Common myeloid progenitor, CD34-positive (primary cell): ENCODE measurements around the gene ANKRD6.

Experiments used
- CTCF ChIA-PET: fragments of 350-600 bp; sonication (Branson Sonifier 250); formaldehyde crosslinking; loops from one replicate; lab custom pipeline; 2021; ENCODE audit warnings: antibody characterized with exemption; lab: Charles Lee
- POLR2A ChIA-PET: fragments of 350-600 bp; sonication (Branson Sonifier 250); formaldehyde crosslinking; loops from one replicate; lab custom pipeline; 2021; ENCODE audit warnings: antibody characterized with exemption; lab: Charles Lee
- DNase-seq, 3 donors: peaks; one replicate each; pipeline versions ENCODE4 v3.0.0 to v3.0.0-alpha.2; 2013
- H3K27ac ChIP-seq, 2 experiments: 1 replicate in 1 of 2; 2 replicates in 1 of 2; pipeline ENCODE4 v1.7.0; 2013; ENCODE audit warnings: inconsistent platforms in 2 of 2, low read length in 2 of 2, mild to moderate bottlenecking in 2 of 2, low read depth in 1 of 2, moderate library complexity in 1 of 2; ENCODE audit not compliant: severe bottlenecking in 2 of 2, insufficient read depth in 1 of 2, poor library complexity in 1 of 2
- H3K27me3 ChIP-seq, 5 experiments: replicated peaks in 2 of 5; 1 replicate in 3 of 5; 2 replicates in 2 of 5; pipeline versions ENCODE4 v1.6.1 to v1.7.0; 2013; ENCODE audit warnings: low read length in 4 of 5, mild to moderate bottlenecking in 2 of 5, moderate library complexity in 2 of 5, inconsistent platforms in 1 of 5; ENCODE audit not compliant: insufficient read depth in 5 of 5, control insufficient read depth in 4 of 5
- H3K36me3 ChIP-seq, 4 experiments: 1 replicate in 2 of 4; 2 replicates in 2 of 4; pipeline versions ENCODE4 v1.6.1 to v1.7.0; 2013; ENCODE audit warnings: low read length in 3 of 4, control low read depth in 1 of 4, mild to moderate bottlenecking in 1 of 4; ENCODE audit not compliant: control insufficient read depth in 4 of 4, insufficient read depth in 4 of 4
- H3K4me1 ChIP-seq, 4 experiments: 1 replicate in 3 of 4; 2 replicates in 1 of 4; pipeline versions ENCODE4 v1.6.1 to v1.7.1; 2013; ENCODE audit warnings: low read length in 3 of 4, mild to moderate bottlenecking in 3 of 4, control low read depth in 1 of 4, inconsistent platforms in 1 of 4, moderate library complexity in 1 of 4; ENCODE audit not compliant: control insufficient read depth in 4 of 4, insufficient read depth in 4 of 4; ENCODE audit errors: control extremely low read depth in 1 of 4
- H3K4me3 ChIP-seq, 7 experiments: 1 replicate in 4 of 7; 2 replicates in 3 of 7; pipeline versions ENCODE4 v1.5.1 to v1.7.0; 2013; ENCODE audit warnings: mild to moderate bottlenecking in 7 of 7, low read length in 6 of 7, moderate library complexity in 6 of 7, inconsistent platforms in 2 of 7, low read depth in 2 of 7, control low read depth in 1 of 7; ENCODE audit not compliant: insufficient read depth in 4 of 7, control insufficient read depth in 1 of 7; ENCODE audit errors: extremely low read depth in 1 of 7
- H3K9me3 ChIP-seq, 5 experiments: 1 replicate in 4 of 5; 2 replicates in 1 of 5; pipeline versions ENCODE4 v1.6.1 to v1.7.1; 2013; ENCODE audit warnings: low read length in 4 of 5, mild to moderate bottlenecking in 2 of 5, inconsistent platforms in 1 of 5, low read depth in 1 of 5, moderate library complexity in 1 of 5; ENCODE audit not compliant: control insufficient read depth in 4 of 5, insufficient read depth in 2 of 5; ENCODE audit errors: control extremely low read depth in 1 of 5
- WGBS: methylation state at CpG from one replicate; pipeline ENCODE4 v1.1.5; 2013; ENCODE audit not compliant: insufficient coverage; 5-methylcytosine and 5-hydroxymethylcytosine counted together

Gene ANKRD6

DNA sequence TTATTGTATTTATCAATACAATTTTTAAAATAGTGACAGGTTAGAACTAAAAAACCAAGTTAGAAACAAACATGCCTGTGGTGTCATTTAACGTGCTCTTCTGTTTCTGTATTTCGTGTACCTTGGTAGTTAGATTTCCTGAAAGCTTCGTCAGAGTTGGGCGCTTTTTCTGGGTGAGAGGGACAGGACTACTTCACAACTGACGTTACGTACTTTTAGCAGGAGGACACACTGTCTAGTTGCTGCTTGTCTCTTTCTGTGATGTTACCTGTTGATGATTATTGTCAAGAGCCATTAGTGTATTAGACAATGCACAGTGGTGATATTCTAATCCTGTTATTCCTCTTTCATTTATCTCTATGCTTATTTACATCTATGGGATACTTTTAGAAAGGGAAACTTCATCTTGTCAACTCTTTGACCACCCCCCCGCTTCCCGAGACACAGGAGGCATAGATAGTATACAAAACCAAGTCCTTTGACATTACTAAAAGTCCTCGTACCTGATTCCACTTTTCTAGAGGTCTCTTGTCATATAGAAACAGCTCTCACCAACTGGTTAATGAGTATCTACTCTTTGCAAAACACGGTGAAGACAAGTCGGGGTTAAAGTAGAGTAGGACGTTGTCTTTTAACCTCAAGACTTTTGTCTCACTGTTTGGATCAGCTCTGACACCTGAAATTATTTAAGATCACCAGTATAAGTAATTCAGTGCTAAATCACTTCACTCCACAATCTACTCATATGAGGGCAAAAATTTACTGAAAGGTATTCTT is 109.3 kb downstream of the ANKRD6 start:
- Histone ChIP-seq H3K27me3 (no peaks in the 10 kb centered on the region), H3K36me3 (no peaks in the 10 kb centered on the region), H3K9me3 (no peaks in the 10 kb centered on the region), H3K27ac (no peak overlapping the region), H3K4me1 (no peaks in the 10 kb centered on the region), H3K4me3 (no peak overlapping the region)
- over 99% methylated on average over 10 of the region's 12 CpGs for WGBS
- no peak for DNase-seq
- ChIA-PET POLR2A (interaction anchor here (0.6 kb wide), 1 partner anchor 642 kb away, joined by 3 read pairs; no protein-coding TSS in a partner anchor), CTCF (no interaction called here)

DNA sequence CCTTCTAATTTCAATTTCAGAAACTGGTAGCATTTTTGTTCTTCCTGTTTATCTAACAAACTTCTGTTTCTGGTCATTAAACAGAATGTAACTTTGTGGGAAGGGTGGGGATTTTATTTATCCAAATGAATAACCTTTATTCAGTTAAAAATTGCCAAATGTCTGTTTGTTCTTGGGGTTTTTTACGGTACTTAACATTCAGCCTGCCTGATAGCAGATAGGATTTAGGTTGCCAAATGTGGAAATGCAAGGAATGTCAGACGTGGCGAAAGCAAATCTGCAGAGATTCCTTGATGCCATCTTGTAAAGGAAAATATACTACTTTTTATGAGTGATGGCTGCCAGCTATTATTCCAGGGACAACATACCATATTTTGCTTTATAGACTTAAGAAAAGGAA is 109.9 kb downstream of the ANKRD6 start:
- Histone ChIP-seq H3K4me1 (no peaks in the 10 kb centered on the region), H3K4me3 (no peak overlapping the region), H3K27ac (no peak overlapping the region), H3K9me3 (no peaks in the 10 kb centered on the region), H3K36me3 (no peaks in the 10 kb centered on the region), H3K27me3 (no peaks in the 10 kb centered on the region)
- 100% methylated on average over 1 of the region's 3 CpGs for WGBS
- no peak for DNase-seq
- ChIA-PET CTCF (interaction anchor here (1.4 kb wide), 1 partner anchor 11 kb away, joined by 4 read pairs; no protein-coding TSS in a partner anchor), POLR2A (no interaction called here)

DNA sequence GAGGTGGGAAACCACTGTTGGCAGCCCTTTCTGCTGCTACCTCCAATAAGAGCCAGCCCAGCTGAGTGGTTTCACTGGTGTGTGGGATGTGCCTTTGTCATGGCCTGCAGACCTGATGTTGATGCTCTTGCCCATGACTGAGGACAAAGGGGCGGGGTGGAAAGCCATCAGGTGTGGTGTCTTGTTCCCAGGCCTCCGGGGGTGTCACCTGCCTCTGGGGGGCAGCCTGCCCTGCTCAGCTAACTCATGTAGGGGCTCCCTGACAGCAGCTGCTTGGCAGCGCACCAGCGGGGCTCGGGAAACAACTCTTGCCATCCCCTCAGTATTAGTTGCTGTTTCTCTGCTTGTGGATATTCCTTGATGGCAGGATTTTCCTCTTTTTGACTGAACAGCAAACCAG is 114.3 kb downstream of the ANKRD6 start:
- no peak for DNase-seq
- ChIA-PET CTCF (no interaction called here), POLR2A (no interaction called here)
- Histone ChIP-seq H3K36me3 (no peaks in the 10 kb centered on the region), H3K27ac (no peak overlapping the region), H3K9me3 (no peaks in the 10 kb centered on the region), H3K27me3 (no peaks in the 10 kb centered on the region), H3K4me3 (no peak overlapping the region), H3K4me1 (no peaks in the 10 kb centered on the region)
- 90% methylated on average over 2 of the region's 5 CpGs for WGBS

DNA sequence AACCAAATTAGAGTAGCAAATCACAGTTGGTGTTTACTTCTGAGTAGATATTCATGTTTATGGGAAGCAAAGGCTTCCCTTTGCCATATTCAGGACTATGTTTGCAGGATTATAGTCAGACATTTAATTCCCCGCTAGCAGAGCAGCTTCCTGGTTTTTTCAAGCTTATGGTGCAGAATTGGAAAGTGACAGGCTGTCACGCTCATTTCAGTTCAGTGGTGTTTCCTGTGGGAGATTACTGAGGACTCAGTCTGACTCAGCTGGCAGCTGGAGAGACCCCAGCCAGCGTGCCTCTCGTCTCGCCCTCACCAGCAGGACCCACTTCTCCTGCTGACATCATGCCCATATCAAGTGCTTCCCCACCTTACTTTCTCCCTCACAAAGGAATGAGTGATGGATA is 120.5 kb downstream of the ANKRD6 start:
- POLR2A ChIA-PET = no interaction called here
- no peaks in the 10 kb centered on the region for H3K36me3 ChIP-seq
- no peak overlapping the region for H3K4me3 ChIP-seq
- CTCF ChIA-PET = interaction anchor here (1.9 kb wide), 1 partner anchor 10 kb away, joined by 4 read pairs; no protein-coding TSS in a partner anchor
- H3K27me3 ChIP-seq = no peaks in the 10 kb centered on the region
- peak in 2 of 3 donors; percentile 14 to 22 for DNase-seq
- 62% methylated on average over 2 of the region's 5 CpGs for WGBS
- H3K9me3 ChIP-seq = peaks cover 0 to 11% (median 3%) of the 10 kb centered on the region in 5 experiments
- peaks cover 0 to 4% (median 0%) of the 10 kb centered on the region in 4 experiments for H3K4me1 ChIP-seq
- H3K27ac ChIP-seq = no peak overlapping the region

DNA sequence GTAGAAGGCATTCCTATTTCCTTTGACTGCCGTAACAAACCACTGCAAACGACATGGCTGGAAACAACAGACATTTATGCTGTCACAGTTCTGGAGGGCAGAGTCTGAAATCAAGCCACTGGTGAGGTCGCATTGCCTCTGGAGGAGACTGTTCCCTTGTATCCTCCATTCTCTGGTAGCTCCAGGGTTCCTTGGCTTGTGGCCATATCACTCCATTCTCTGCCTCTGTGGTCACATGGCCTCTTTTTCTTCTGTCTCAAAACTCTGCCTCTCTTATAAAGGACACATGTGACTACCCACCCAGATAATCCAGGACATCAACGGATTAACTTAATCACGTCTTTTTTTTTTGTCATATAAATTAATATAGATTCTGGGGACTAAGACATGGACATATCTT is 121.2 kb downstream of the ANKRD6 start:
- CTCF ChIA-PET = interaction anchor here (1.9 kb wide), 1 partner anchor 11 kb away, joined by 4 read pairs; no protein-coding TSS in a partner anchor
- 100% methylated on average over 3 of the region's 5 CpGs for WGBS

DNA sequence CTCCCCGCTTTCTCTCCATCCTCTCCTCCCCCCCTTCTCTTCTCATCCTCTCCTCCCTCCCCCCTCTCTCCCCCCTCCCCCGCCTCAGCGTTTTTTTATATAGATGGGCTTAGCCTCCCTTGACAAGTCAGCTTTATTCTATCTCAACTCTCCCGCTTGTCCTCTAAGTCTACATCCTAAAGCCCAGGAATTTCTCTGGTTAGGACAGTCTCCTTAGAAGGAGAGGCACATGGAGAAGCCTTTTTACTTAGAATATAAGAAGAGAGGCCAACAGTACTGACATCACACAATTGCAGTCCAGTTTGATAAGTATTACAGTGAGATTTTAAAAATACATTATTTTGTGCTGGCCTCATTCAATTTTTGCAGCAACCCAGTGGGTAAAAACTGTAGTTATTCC is 122.1 kb downstream of the ANKRD6 start:
- WGBS = 100% methylated on average over 1 of the region's 4 CpGs
- CTCF ChIA-PET = interaction anchor here (1.9 kb wide), 1 partner anchor 11 kb away, joined by 4 read pairs; no protein-coding TSS in a partner anchor
- H3K27ac ChIP-seq = no peak overlapping the region
- H3K4me3 ChIP-seq = no peak overlapping the region
- POLR2A ChIA-PET = no interaction called here
- no peaks in the 10 kb centered on the region for H3K27me3 ChIP-seq
- DNase-seq = no peak
- H3K9me3 ChIP-seq = peaks cover 0 to 11% (median 3%) of the 10 kb centered on the region in 5 experiments
- peaks cover 0 to 4% (median 0%) of the 10 kb centered on the region in 4 experiments for H3K4me1 ChIP-seq
- no peaks in the 10 kb centered on the region for H3K36me3 ChIP-seq

More for the DNA sequence above, 121.2 kb downstream of the ANKRD6 start:
- no peak for DNase-seq
- POLR2A ChIA-PET = no interaction called here
- Histone ChIP-seq H3K27ac (no peak overlapping the region), H3K36me3 (no peaks in the 10 kb centered on the region), H3K9me3 (peaks cover 0 to 11% (median 3%) of the 10 kb centered on the region in 5 experiments), H3K27me3 (no peaks in the 10 kb centered on the region), H3K4me1 (peaks cover 0 to 4% (median 0%) of the 10 kb centered on the region in 4 experiments), H3K4me3 (no peak overlapping the region)

DNA sequence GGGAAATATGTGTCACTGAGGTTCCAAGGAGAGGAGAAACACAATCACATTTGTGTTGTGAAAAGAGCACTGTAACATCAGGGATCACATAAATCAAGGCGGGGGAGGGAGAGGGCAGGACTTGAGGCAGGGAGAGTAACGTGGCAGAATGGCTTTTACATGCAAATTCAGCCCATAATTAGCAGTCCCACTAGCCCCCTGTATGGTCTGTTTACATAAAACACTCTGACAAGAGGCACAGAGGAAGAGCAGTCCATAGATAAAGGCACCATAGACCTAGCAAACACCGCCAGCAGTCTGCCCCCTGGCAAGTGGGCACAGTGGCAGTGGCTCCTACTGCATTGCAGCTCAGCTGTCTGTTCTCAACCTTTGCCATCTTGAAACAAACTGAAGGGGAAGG is 122.9 kb downstream of the ANKRD6 start:
- ChIA-PET POLR2A (no interaction called here), CTCF (interaction anchor here (1.1 kb wide), 1 partner anchor 19 kb away, joined by 3 read pairs; no protein-coding TSS in a partner anchor)
- H3K9me3 ChIP-seq = peaks cover 0 to 11% (median 3%) of the 10 kb centered on the region in 5 experiments
- no peaks in the 10 kb centered on the region for H3K36me3 ChIP-seq
- WGBS = 80% methylated on average over 3 of the region's 3 CpGs
- no peak overlapping the region for H3K4me3 ChIP-seq
- H3K4me1 ChIP-seq = peaks cover 0 to 4% (median 0%) of the 10 kb centered on the region in 4 experiments
- no peak overlapping the region for H3K27ac ChIP-seq
- no peaks in the 10 kb centered on the region for H3K27me3 ChIP-seq
- DNase-seq = no peak
